ENCODE data around the gene SRMS.

The SRMS gene

GRCh38 chr20:63494420-63495166 is 53.0 kb downstream of the SRMS start:
- TF ChIP-seq REST (IDR thresholded peaks at IDR 0.05; ENCODE audit: low read depth): no peak
- no peak for TF ChIP-seq CREB1 (IDR thresholded peaks at IDR 0.05; ENCODE audit: low read depth)
- no peak for TF ChIP-seq EGR1 (IDR thresholded peaks at IDR 0.05)
- TF ChIP-seq NFIC (IDR thresholded peaks at IDR 0.05): no peak
- no peak for TF ChIP-seq EP300 (IDR thresholded peaks at IDR 0.05; ENCODE audit: borderline replicate concordance)
- no peak for TF ChIP-seq RAD21 (IDR thresholded peaks at IDR 0.05; ENCODE audit: low read depth)
- no peak for TF ChIP-seq FOXM1 (IDR thresholded peaks at IDR 0.05; ENCODE audit: borderline replicate concordance, low read depth)
- no peak for TF ChIP-seq TAF1 (IDR thresholded peaks at IDR 0.05; ENCODE audit: low read depth)
- TF ChIP-seq MAX (IDR thresholded peaks at IDR 0.05): no peak
- TF ChIP-seq USF1 (IDR thresholded peaks at IDR 0.05): no peak
- no peak for TF ChIP-seq CEBPB (IDR thresholded peaks at IDR 0.05)
- TF ChIP-seq TEAD4 (IDR thresholded peaks at IDR 0.05): no peak
- no peak for TF ChIP-seq YY1 (IDR thresholded peaks at IDR 0.05; ENCODE audit: low read depth)

- TF ChIP-seq TEAD4 (IDR thresholded peaks at IDR 0.05) (no peak), NFIC (IDR thresholded peaks at IDR 0.05) (no peak), RAD21 (IDR thresholded peaks at IDR 0.05; ENCODE audit: low read depth) (no peak), ZBTB7A (IDR thresholded peaks at IDR 0.05; ENCODE audit: low read depth) (no peak), TCF12 (IDR thresholded peaks at IDR 0.05; ENCODE audit: low read depth) (no peak), REST (IDR thresholded peaks at IDR 0.05; ENCODE audit: low read depth) (no peak), CREB1 (IDR thresholded peaks at IDR 0.05; ENCODE audit: low read depth) (no peak), MAX (IDR thresholded peaks at IDR 0.05) (no peak), TAF1 (IDR thresholded peaks at IDR 0.05; ENCODE audit: low read depth) (no peak), FOXM1 (IDR thresholded peaks at IDR 0.05; ENCODE audit: borderline replicate concordance, low read depth) (no peak), USF1 (IDR thresholded peaks at IDR 0.05) (no peak), EGR1 (IDR thresholded peaks at IDR 0.05) (no peak), YY1 (IDR thresholded peaks at IDR 0.05; ENCODE audit: low read depth) (no peak), CEBPB (IDR thresholded peaks at IDR 0.05) (no peak), EP300 (IDR thresholded peaks at IDR 0.05; ENCODE audit: borderline replicate concordance) (no peak)
Observed at GRCh38 chr20:63494084-63494419, 53.5 kb downstream of the SRMS start.

- no peak for TF ChIP-seq FOXM1 (IDR thresholded peaks at IDR 0.05; ENCODE audit: borderline replicate concordance, low read depth)
- TF ChIP-seq NFIC (IDR thresholded peaks at IDR 0.05): no peak
- no peak for TF ChIP-seq CREB1 (IDR thresholded peaks at IDR 0.05; ENCODE audit: low read depth)
- TF ChIP-seq YY1 (IDR thresholded peaks at IDR 0.05; ENCODE audit: low read depth): no peak
- TF ChIP-seq MAX (IDR thresholded peaks at IDR 0.05): no peak
Observed at GRCh38 chr20:63493563-63494020, 54.0 kb downstream of the SRMS start.

- TF ChIP-seq TEAD4 (IDR thresholded peaks at IDR 0.05) (no peak), EGR1 (IDR thresholded peaks at IDR 0.05) (no peak), REST (IDR thresholded peaks at IDR 0.05; ENCODE audit: low read depth) (no peak), EP300 (IDR thresholded peaks at IDR 0.05; ENCODE audit: borderline replicate concordance) (no peak), RAD21 (IDR thresholded peaks at IDR 0.05; ENCODE audit: low read depth) (no peak), FOXM1 (IDR thresholded peaks at IDR 0.05; ENCODE audit: borderline replicate concordance, low read depth) (no peak), TCF12 (IDR thresholded peaks at IDR 0.05; ENCODE audit: low read depth) (no peak), TAF1 (IDR thresholded peaks at IDR 0.05; ENCODE audit: low read depth) (no peak), NFIC (IDR thresholded peaks at IDR 0.05) (no peak), MAX (IDR thresholded peaks at IDR 0.05) (no peak), CREB1 (IDR thresholded peaks at IDR 0.05; ENCODE audit: low read depth) (no peak), ZBTB7A (IDR thresholded peaks at IDR 0.05; ENCODE audit: low read depth) (no peak)
Observed at GRCh38 chr20:63492982-63493381, 54.6 kb downstream of the SRMS start.

Measured in Ishikawa (cell line).